ENCODE data around the gene FSHR. TPM values are rescaled to one million over a fixed set of nuclear protein-coding genes. Genes with fewer than 3 reads are reported as not detected.

FSHR gene
- total RNA-seq, 1 donor: not detected

GRCh38 chr2:49043405-49043982 lies 110.8 kb downstream of the FSHR start:
- DNase-seq (ENCODE audit: low read depth): no peak
- TF ChIP-seq, protein P1, sequence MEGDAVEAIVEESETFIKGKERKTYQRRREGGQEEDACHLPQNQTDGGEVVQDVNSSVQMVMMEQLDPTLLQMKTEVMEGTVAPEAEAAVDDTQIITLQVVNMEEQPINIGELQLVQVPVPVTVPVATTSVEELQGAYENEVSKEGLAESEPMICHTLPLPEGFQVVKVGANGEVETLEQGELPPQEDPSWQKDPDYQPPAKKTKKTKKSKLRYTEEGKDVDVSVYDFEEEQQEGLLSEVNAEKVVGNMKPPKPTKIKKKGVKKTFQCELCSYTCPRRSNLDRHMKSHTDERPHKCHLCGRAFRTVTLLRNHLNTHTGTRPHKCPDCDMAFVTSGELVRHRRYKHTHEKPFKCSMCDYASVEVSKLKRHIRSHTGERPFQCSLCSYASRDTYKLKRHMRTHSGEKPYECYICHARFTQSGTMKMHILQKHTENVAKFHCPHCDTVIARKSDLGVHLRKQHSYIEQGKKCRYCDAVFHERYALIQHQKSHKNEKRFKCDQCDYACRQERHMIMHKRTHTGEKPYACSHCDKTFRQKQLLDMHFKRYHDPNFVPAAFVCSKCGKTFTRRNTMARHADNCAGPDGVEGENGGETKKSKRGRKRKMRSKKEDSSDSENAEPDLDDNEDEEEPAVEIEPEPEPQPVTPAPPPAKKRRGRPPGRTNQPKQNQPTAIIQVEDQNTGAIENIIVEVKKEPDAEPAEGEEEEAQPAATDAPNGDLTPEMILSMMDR (IDR thresholded peaks at IDR 0.05; ENCODE audit: insufficient read depth, low read depth, low read length): no peak
- H3K4me3 ChIP-seq (ENCODE audit: low read depth, low read length): no peak overlapping the region

- TF ChIP-seq, protein P1 (IDR thresholded peaks at IDR 0.05; ENCODE audit: insufficient read depth, low read depth, low read length): no peak
- no peak for DNase-seq (ENCODE audit: low read depth)
- no peak overlapping the region for H3K4me3 ChIP-seq (ENCODE audit: low read depth, low read length)
Observed at GRCh38 chr2:49042488-49042887, 111.8 kb downstream of the FSHR start.

GRCh38 chr2:49041061-49041460 lies 113.3 kb downstream of the FSHR start:
- no peak for DNase-seq (ENCODE audit: low read depth)
- TF ChIP-seq, protein P1 (IDR thresholded peaks at IDR 0.05; ENCODE audit: insufficient read depth, low read depth, low read length): no peak
- no peak overlapping the region for H3K4me3 ChIP-seq (ENCODE audit: low read depth, low read length)

DNA sequence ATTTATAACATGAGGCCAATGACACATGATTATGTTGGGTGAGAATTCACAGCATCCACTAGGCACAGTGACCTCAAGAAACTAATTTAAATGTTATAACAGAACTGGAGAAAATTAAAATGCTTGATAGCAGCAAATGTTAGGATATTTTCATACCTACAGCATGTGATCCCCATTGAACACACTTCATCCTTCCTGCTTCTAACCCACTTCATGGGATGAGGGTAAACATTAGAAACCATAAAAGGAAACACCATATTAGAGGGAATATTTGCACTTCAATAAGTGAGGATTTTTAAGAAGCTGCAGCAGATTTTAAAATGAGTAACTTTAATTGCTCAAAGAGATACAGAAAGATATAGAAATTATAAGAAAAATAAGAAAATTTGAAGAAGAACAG lies 117.1 kb downstream of the FSHR start:
- DNase-seq (ENCODE audit: low read depth): no peak
- no peak overlapping the region for H3K4me3 ChIP-seq (ENCODE audit: low read depth, low read length)

DNA sequence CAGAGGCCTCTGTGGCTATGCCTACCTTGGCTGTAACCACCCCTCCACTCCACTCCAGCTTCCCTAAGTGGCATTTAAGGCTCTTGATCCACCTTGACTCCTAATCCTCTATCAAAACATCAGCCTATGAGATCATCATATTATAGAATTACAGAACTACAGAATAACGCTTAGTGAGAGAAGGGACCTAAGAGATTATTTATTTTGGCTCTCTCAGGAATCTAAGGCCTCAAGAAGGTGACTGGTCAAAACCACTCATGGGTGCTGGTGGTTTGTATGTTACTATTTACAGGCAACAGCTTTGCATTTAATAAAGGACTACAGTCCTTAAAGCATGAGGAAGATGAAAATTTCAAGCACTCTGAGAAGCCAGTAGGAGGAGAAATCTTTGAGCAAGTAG lies 118.8 kb downstream of the FSHR start:
- H3K4me3 ChIP-seq (ENCODE audit: low read depth, low read length): no peak overlapping the region
- no peak for DNase-seq (ENCODE audit: low read depth)
- TF ChIP-seq, protein P1 (IDR thresholded peaks at IDR 0.05; ENCODE audit: insufficient read depth, low read depth, low read length): no peak

More for the DNA sequence above, 117.1 kb downstream of the FSHR start:
- TF ChIP-seq, protein P1 (IDR thresholded peaks at IDR 0.05; ENCODE audit: insufficient read depth, low read depth, low read length): no peak

DNA sequence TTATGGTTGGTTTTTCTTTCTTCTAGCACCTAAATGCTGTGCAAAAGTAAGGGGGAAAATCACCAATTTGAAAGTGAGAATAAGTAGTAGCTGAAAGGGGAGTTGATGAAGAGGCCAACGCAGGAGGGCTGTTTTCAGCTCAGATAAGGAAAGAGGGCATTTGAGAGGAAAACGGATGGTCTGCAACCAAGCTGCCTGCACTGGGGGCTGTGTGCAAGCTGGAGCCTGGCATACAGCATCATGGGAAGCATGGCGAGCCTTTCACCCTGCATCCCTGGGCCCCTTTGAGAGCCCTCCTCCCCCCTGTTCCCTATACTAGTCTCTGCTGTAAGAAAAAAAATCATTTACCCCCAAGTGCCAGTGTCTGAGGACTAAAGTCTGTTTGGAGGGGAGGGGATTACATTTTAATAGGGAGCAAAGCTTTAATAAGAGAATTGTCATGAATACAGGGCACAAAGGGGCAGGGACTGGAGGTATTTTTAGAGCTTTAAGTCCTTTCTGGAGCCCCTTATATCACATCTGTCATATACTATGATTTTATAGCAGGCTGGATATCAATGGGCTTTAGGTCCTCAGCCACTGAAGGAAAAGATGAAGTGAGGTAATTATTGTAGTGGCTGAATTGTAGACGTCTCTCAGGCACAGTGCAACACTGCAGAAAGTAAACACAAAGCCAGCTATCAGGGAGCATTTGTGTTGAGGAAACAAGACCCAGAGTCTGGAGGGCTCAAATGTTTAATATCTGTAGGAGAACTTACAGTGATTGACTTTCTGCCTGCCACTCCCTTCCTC lies 120.7 kb downstream of the FSHR start:
- no peak for DNase-seq (ENCODE audit: low read depth)
- TF ChIP-seq, protein P1 (IDR thresholded peaks at IDR 0.05; ENCODE audit: insufficient read depth, low read depth, low read length): no peak
- H3K4me3 ChIP-seq (ENCODE audit: low read depth, low read length): no peak overlapping the region

Measured in fibroblast of villous mesenchyme (primary cell).